DND-41 (cell line): ENCODE measurements around the gene B3GNT4.

Source experiments
- ATAC-seq: fragments of 200-7000 bp; cut with Tn5 transposase; 3 replicates; pipeline ENCODE4 v1.9.1; 2021; ENCODE audit warnings: low read depth; ENCODE audit not compliant: insufficient read depth
- DNase-seq: peaks from one replicate; pipeline ENCODE4 v3.0.0-alpha.2; 2020
- H2AFZ ChIP-seq: 2 replicates; pipeline ENCODE4 v1.6.0; 2012; ENCODE audit warnings: low read depth, low read length
- H3K27ac ChIP-seq: 2 replicates; pipeline ENCODE4 v1.5.1; 2012; ENCODE audit warnings: low read length, inconsistent platforms
- H3K27me3 ChIP-seq: fragments of 200-600 bp; sonication (generic); 2 replicates; pipeline ENCODE4 v1.6.0; 2012; ENCODE audit warnings: low read length, mild to moderate bottlenecking, inconsistent platforms; ENCODE audit not compliant: insufficient read depth, poor library complexity
- H3K36me3 ChIP-seq: 2 replicates; pipeline ENCODE4 v1.5.1; 2012; ENCODE audit warnings: low read length, inconsistent platforms; ENCODE audit not compliant: insufficient read depth
- H3K4me1 ChIP-seq: 2 replicates; pipeline ENCODE4 v1.5.1; 2012; ENCODE audit warnings: mild to moderate bottlenecking, low read length; ENCODE audit not compliant: insufficient read depth
- H3K4me2 ChIP-seq: 2 replicates; pipeline ENCODE4 v1.6.0; 2012; ENCODE audit warnings: mild to moderate bottlenecking, moderate library complexity, low read length, inconsistent platforms; ENCODE audit not compliant: insufficient read depth
- H3K4me3 ChIP-seq, 2 experiments: fragments of 200-600 bp in 1 of 2; shearing (Covaris generic) in 1 of 2; 2 replicates each; pipeline ENCODE4 v1.5.1; 2012 to 2016; ENCODE audit warnings: inconsistent platforms in 2 of 2, low read length in 2 of 2, mild to moderate bottlenecking in 2 of 2, low read depth in 1 of 2, moderate library complexity in 1 of 2
- H3K79me2 ChIP-seq: 2 replicates; pipeline ENCODE4 v1.6.0; 2012; ENCODE audit warnings: low read length, inconsistent platforms; ENCODE audit not compliant: insufficient read depth
- H3K9ac ChIP-seq: 2 replicates; pipeline ENCODE4 v1.6.0; 2012; ENCODE audit warnings: low read depth, mild to moderate bottlenecking, inconsistent platforms, low read length, moderate library complexity
- H3K9me3 ChIP-seq: 2 replicates; pipeline ENCODE4 v1.5.1; 2012; ENCODE audit warnings: low read length, moderate library complexity, mild to moderate bottlenecking, inconsistent platforms; ENCODE audit not compliant: insufficient read depth, severe bottlenecking
- H4K20me1 ChIP-seq: 2 replicates; pipeline ENCODE4 v1.6.0; 2012; ENCODE audit warnings: low read length; ENCODE audit not compliant: insufficient read depth
- CTCF ChIP-seq: IDR thresholded peaks from 2 replicates; pipeline ENCODE4 v1.5.1; 2012; ENCODE audit warnings: borderline replicate concordance, low read length, moderate library complexity, mild to moderate bottlenecking; ENCODE audit not compliant: poor library complexity, severe bottlenecking; ENCODE audit errors: extremely low read depth
- EZH2 ChIP-seq: IDR thresholded peaks from 3 replicates; pipeline ENCODE4 v1.6.1; 2012; ENCODE audit warnings: borderline replicate concordance, low read depth, mild to moderate bottlenecking, moderate library complexity, low read length, inconsistent platforms; ENCODE audit not compliant: severe bottlenecking

The B3GNT4 gene

DNA sequence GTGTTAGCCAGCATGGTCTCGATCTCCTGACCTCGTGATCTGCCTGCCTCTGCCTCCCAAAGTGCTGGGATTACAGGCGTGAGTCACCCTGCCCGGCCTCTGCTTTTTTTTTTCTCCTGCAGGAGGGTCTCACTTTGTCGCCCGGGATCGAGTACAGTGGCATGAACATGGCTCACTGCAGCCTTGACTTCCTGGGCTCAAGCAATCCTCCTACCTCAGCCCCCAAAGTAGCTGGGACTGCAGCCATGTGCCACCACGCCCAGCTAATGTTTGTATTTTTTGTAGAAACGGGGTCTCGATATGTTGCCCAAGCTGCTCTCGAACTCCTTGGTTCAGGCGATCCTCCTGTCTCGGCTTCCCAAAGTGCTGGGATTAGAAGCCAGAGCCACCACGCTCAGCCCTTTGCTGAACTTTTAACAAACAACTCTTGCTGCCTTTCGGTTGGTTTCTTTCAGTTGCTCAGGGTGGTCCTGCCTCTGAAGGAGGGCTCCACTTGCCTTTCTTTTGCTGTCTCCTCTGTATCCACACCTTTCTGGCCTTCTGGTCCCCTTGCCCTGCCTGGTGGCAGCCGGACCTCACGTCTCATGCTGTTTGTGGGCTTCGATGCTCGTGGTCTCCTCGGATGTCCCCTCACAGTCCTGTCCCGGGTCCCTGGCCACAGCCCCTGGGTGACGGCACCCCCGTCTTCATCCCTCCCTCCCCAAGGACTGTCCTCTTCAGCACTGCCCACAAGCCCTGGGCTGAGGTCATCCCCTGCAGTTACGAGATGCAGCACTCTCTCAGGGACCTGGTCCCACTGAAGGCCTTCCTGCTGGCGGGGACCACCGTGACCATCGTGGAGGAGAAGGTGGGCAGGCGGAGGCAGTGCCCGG lies 3.8 kb upstream of the B3GNT4 start:
- no peak overlapping the region for H3K4me2 ChIP-seq
- no peaks in the 10 kb centered on the region for H3K4me1 ChIP-seq

DNA sequence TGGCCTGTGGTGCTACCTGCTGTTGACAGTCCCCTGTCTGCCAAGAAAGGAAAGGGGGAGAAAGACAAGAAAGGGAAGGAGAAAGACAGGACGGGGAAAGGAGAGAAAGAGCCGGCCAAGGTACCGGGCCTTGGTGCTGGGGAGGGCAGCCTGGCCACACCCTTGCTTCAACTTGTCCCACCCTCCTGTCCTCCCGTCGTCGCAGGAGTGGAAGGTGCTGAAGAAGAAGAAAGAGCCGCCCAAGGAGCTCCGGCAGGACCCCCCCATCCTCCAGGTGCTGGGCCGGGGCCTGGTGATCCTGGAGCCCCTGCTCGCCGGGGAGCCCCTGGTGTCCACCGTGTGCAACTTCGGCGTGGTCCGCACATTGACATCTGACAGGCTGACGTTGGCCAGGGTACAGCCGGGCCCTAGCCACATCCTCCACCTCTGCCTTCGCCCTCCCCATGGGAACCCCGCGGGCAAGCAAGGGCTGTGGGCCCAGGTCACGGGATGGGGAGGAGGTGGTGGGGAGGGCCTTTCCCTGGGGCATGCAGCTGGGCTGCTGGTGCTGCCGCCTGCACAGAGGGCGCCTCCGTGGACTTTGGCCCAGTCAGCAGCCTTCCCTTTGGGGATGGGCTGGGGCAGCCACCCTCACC lies 2.9 kb upstream of the B3GNT4 start:
- no peak overlapping the region for H3K9ac ChIP-seq
- no peak for DNase-seq
- H2AFZ ChIP-seq = no peak overlapping the region
- H4K20me1 ChIP-seq = peaks cover 4% of the 10 kb centered on the region; the same call in 1 of the 2 replicates
- peaks cover 3% of the 10 kb centered on the region for H3K27me3 ChIP-seq
- H3K27ac ChIP-seq = no peak overlapping the region
- no peak overlapping the region for H3K4me3 ChIP-seq
- H3K36me3 ChIP-seq = no peaks in the 10 kb centered on the region
- ATAC-seq = 0 out of 3 replicates have a peak, but pooled peaks have one; percentile 20
- H3K79me2 ChIP-seq = no peaks in the 10 kb centered on the region
- H3K4me1 ChIP-seq = no peaks in the 10 kb centered on the region
- no peak overlapping the region for H3K4me2 ChIP-seq
- TF ChIP-seq EZH2 (no peak), CTCF (peak; percentile 12)
- H3K9me3 ChIP-seq = no peaks in the 10 kb centered on the region

More for the DNA sequence above, 3.8 kb upstream of the B3GNT4 start:
- Histone ChIP-seq H2AFZ (no peak overlapping the region), H3K9me3 (no peaks in the 10 kb centered on the region), H3K4me3 (no peak overlapping the region), H3K79me2 (no peaks in the 10 kb centered on the region), H4K20me1 (no peaks in the 10 kb centered on the region), H3K27ac (no peak overlapping the region), H3K27me3 (peaks cover 3% of the 10 kb centered on the region), H3K9ac (no peak overlapping the region), H3K36me3 (no peaks in the 10 kb centered on the region)
- TF ChIP-seq CTCF (no peak), EZH2 (no peak)
- no peak for ATAC-seq
- no peak for DNase-seq

DNA sequence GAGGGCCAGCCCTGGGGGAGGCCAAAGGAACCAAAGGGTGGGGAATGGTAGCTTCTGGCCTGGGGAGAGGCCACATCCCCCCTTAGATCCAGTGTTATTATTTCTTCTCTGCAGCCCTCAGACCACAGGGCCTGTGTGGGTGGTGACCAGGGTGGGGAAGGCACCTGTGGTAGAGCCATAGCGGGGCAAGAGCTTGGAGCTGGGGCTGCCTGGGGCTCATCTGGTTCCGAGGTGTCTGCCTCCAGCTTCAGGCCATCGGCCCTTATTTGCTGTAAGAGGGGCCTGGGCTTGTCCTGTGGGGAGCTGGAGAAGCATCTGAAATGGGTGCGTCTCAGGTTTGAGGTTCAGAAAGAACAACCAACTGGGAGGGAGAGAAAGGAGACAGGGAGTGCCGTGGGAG lies 2.1 kb upstream of the B3GNT4 start:
- Histone ChIP-seq H3K4me2 (no peak overlapping the region), H3K79me2 (no peaks in the 10 kb centered on the region), H3K9ac (no peak overlapping the region), H3K4me1 (no peaks in the 10 kb centered on the region), H3K4me3 (no peak overlapping the region), H2AFZ (no peak overlapping the region), H3K27me3 (peaks cover 3% of the 10 kb centered on the region), H3K36me3 (no peaks in the 10 kb centered on the region), H4K20me1 (peaks cover 7% of the 10 kb centered on the region; the same call in 1 of the 2 replicates), H3K9me3 (no peaks in the 10 kb centered on the region), H3K27ac (no peak overlapping the region)
- TF ChIP-seq CTCF (no peak), EZH2 (no peak)
- DNase-seq (no peak), ATAC-seq (no peak)
